Activated CD4-positive, alpha-beta T cell treated with anti-CD3 and anti-CD28 coated beads, Interleukin-2, amount 10 ng/mL, durations not matched to agents 24 days and 14 days (primary cell): ENCODE data around the gene INPP5B. TPM values are rescaled to one million over a fixed set of nuclear protein-coding genes. Genes with fewer than 3 reads are reported as not detected.

Experiments used
- DNase-seq: peaks from one replicate; pipeline ENCODE4 v3.0.0; 2022
- H3K27ac Mint-ChIP-seq: one replicate; pipeline ENCODE4 v1.8.0; 2022; ENCODE audit warnings: mild to moderate bottlenecking, mixed read lengths
- H3K27me3 Mint-ChIP-seq: one replicate; pipeline ENCODE4 v1.8.0; 2022; ENCODE audit warnings: mixed read lengths
- H3K36me3 Mint-ChIP-seq: one replicate; pipeline ENCODE4 v1.8.0; 2022; ENCODE audit warnings: low read depth, mild to moderate bottlenecking, mixed read lengths
- H3K4me1 Mint-ChIP-seq: one replicate; pipeline ENCODE4 v1.8.0; 2021; ENCODE audit warnings: mixed read lengths
- H3K4me3 Mint-ChIP-seq: one replicate; pipeline ENCODE4 v1.8.0; 2022; ENCODE audit warnings: mild to moderate bottlenecking, moderate library complexity, mixed read lengths
- H3K9me3 Mint-ChIP-seq: one replicate; pipeline ENCODE4 v1.8.0; 2021; ENCODE audit warnings: mixed read lengths
- intact Hi-C: fragments of 100-400 bp; cut with micrococcal nuclease; formaldehyde crosslinking; loops from one replicate; pipeline ENCODE4 v1.15.1; 2023
- total RNA-seq: library from RNA; stranded (reverse); gene quantifications from 2 replicates; pipeline ENCODE4 v1.2.3, GENCODE V29; 2022

Gene INPP5B
- total RNA-seq, 1 donor from 2014 or later = 27.2 TPM

GRCh38 chr1:37845049-37845646, 101.7 kb downstream of the INPP5B start:
- H3K4me1 Mint-ChIP-seq = peaks cover 28% of the 10 kb centered on the region
- H3K27me3 Mint-ChIP-seq = no peaks in the 10 kb centered on the region
- no peak for DNase-seq
- H3K4me3 Mint-ChIP-seq = no peak overlapping the region
- H3K27ac Mint-ChIP-seq = peak overlapping the region; percentile 7
- intact Hi-C loops = no loop called here
- H3K9me3 Mint-ChIP-seq = no peaks in the 10 kb centered on the region
- peaks cover 24% of the 10 kb centered on the region for H3K36me3 Mint-ChIP-seq

- no peak overlapping the region for H3K27ac Mint-ChIP-seq
- H3K36me3 Mint-ChIP-seq = peaks cover 31% of the 10 kb centered on the region
- H3K27me3 Mint-ChIP-seq = no peaks in the 10 kb centered on the region
- no peak overlapping the region for H3K4me3 Mint-ChIP-seq
- peaks cover 28% of the 10 kb centered on the region for H3K4me1 Mint-ChIP-seq
- no peaks in the 10 kb centered on the region for H3K9me3 Mint-ChIP-seq
- intact Hi-C loops = no loop called here
- no peak for DNase-seq
Measured at GRCh38 chr1:37844536-37844935, 102.3 kb downstream of the INPP5B start.

DNA sequence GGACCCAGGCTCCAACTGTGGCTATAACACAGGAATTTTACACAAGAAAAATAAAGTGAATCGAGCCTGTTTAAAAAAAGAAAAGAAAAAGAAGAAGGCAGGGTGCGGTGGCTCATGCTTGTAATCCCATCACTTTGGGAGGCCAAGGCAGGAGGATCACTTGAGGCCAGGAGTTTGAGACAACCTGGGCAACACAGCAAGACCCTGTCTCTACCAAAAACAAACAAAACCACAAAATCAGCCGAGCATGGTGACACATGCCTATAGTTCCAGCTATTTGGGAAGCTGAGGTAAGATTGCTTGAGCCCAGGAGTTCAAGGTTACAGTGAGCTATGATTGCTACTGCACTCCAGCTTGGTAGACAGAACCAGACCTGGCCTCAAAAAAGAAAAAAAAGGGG, 105.2 kb downstream of the INPP5B start:
- Mint-ChIP-seq H3K9me3 (no peaks in the 10 kb centered on the region), H3K27me3 (no peaks in the 10 kb centered on the region), H3K4me1 (peaks cover 21% of the 10 kb centered on the region), H3K36me3 (peaks cover 38% of the 10 kb centered on the region), H3K4me3 (no peak overlapping the region), H3K27ac (no peak overlapping the region)
- intact Hi-C loops = no loop called here
- no peak for DNase-seq

DNA sequence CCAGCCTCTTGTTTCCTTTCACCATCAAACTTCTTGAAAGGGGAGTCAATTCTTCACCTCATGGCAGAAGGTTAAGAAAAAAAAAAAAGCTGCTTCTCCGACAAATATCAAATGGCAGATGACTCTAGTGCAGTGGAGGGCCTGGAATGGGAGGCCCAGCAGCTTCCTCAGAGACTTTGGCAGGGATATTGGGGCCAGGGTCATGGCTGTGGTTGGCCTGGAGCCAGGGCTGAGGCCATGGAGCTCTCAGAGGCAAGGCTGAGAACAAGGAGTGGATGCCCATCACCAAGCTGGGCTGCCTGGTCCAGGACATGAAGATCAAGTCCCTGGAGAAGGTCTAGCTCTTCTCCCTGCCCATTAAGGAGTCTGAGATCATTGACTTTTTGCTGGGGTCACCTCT, 106.1 kb downstream of the INPP5B start:
- Mint-ChIP-seq H3K4me1 (peaks cover 13% of the 10 kb centered on the region), H3K36me3 (peaks cover 45% of the 10 kb centered on the region)
- intact Hi-C loops = no loop called here

DNA sequence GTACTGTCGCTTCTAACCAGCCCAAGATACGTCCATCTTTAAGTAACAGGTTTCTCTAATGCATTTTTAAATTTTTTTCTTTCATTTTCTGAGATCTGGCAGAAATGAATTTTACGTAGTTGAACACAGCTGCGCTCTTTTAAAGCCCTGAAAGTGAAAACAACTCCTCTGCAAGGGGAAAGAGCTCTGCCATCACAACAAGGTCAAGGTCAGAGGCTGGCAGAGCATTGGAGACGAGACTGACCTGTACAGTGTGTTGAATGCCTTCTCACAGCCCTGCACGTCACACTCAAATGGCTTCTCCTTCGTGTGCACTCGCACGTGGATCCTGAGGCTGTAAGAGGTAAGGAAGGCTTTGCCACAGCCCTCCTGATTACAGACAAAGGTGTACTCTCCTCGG, 107.2 kb downstream of the INPP5B start:
- H3K4me1 Mint-ChIP-seq = peaks cover 6% of the 10 kb centered on the region
- H3K4me3 Mint-ChIP-seq = no peak overlapping the region
- no peaks in the 10 kb centered on the region for H3K27me3 Mint-ChIP-seq
- H3K27ac Mint-ChIP-seq = no peak overlapping the region
- no peaks in the 10 kb centered on the region for H3K9me3 Mint-ChIP-seq
- no peak for DNase-seq
- intact Hi-C loops = no loop called here
- peaks cover 49% of the 10 kb centered on the region for H3K36me3 Mint-ChIP-seq

More for the DNA sequence above, 106.1 kb downstream of the INPP5B start:
- Mint-ChIP-seq H3K9me3 (no peaks in the 10 kb centered on the region), H3K27ac (peak overlapping the region; percentile 20), H3K4me3 (no peak overlapping the region), H3K27me3 (no peaks in the 10 kb centered on the region)
- no peak for DNase-seq

DNA sequence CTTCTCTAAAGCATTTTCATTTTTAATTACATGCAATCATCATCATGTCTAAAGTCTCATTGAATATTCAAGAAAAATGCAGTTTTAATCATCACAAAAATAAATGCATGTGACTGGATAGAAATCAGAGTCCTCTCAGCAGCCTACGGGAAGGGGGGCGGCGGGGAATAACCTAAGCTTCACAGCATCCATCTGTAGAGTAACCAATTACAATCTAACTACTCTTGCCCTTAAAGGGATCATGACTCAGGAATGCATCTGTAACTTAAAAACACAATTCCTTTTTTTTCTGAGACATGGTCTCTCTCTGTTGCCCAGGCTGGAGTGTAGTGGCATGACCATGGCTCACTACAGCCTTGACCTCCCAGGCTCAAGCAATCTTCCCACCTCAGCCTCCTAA, 110.1 kb downstream of the INPP5B start:
- peaks cover 58% of the 10 kb centered on the region for H3K36me3 Mint-ChIP-seq
- no peaks in the 10 kb centered on the region for H3K9me3 Mint-ChIP-seq
- intact Hi-C loops = no loop called here
- no peak overlapping the region for H3K27ac Mint-ChIP-seq
- DNase-seq = no peak
- no peaks in the 10 kb centered on the region for H3K4me1 Mint-ChIP-seq
- H3K4me3 Mint-ChIP-seq = no peak overlapping the region
- no peaks in the 10 kb centered on the region for H3K27me3 Mint-ChIP-seq

DNA sequence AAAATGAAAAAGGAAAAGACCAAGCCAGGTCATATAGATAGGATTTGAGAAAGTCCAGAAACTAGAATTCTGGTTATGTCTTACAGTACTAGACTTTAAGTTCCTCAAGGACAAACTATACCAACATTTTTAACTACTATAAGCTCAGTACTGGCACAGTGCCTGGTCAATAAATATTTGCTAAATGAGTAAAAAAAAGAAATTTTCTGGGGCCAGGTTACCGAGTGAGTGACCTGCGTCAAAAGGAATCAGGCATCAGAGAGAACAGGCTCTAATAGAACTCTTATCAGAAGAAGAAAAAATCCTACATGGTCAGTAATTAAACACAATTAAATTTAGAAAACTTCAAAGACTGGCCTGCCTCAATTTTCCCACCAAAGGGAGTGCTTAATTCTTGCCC, 115.0 kb downstream of the INPP5B start:
- Mint-ChIP-seq H3K9me3 (no peaks in the 10 kb centered on the region), H3K4me3 (no peak overlapping the region), H3K27me3 (no peaks in the 10 kb centered on the region), H3K4me1 (no peaks in the 10 kb centered on the region), H3K27ac (no peak overlapping the region), H3K36me3 (peaks cover 56% of the 10 kb centered on the region)
- DNase-seq = no peak
- intact Hi-C loops = no loop called here

GRCh38 chr1:37831109-37831508, 115.7 kb downstream of the INPP5B start:
- H3K27me3 Mint-ChIP-seq = no peaks in the 10 kb centered on the region
- no peak overlapping the region for H3K27ac Mint-ChIP-seq
- H3K36me3 Mint-ChIP-seq = peaks cover 54% of the 10 kb centered on the region
- intact Hi-C loops = no loop called here
- H3K4me1 Mint-ChIP-seq = no peaks in the 10 kb centered on the region
- DNase-seq = no peak
- no peak overlapping the region for H3K4me3 Mint-ChIP-seq
- no peaks in the 10 kb centered on the region for H3K9me3 Mint-ChIP-seq

- H3K27ac Mint-ChIP-seq = no peak overlapping the region
- DNase-seq = no peak
- intact Hi-C loops = no loop called here
- H3K9me3 Mint-ChIP-seq = no peaks in the 10 kb centered on the region
- no peaks in the 10 kb centered on the region for H3K27me3 Mint-ChIP-seq
- H3K4me3 Mint-ChIP-seq = no peak overlapping the region
- H3K4me1 Mint-ChIP-seq = peaks cover 8% of the 10 kb centered on the region
- H3K36me3 Mint-ChIP-seq = peaks cover 45% of the 10 kb centered on the region
Measured at GRCh38 chr1:37828410-37829074, 118.3 kb downstream of the INPP5B start.

- peaks cover 53% of the 10 kb centered on the region for H3K36me3 Mint-ChIP-seq
- intact Hi-C loops = no loop called here
- H3K9me3 Mint-ChIP-seq = no peaks in the 10 kb centered on the region
- DNase-seq = no peak
- peaks cover 9% of the 10 kb centered on the region for H3K4me1 Mint-ChIP-seq
- no peak overlapping the region for H3K4me3 Mint-ChIP-seq
- peak overlapping the region; percentile 39 for H3K27ac Mint-ChIP-seq
- H3K27me3 Mint-ChIP-seq = no peaks in the 10 kb centered on the region
Measured at GRCh38 chr1:37825506-37825905, 121.3 kb downstream of the INPP5B start.

GRCh38 chr1:37824001-37824400, 122.9 kb downstream of the INPP5B start:
- Mint-ChIP-seq H3K4me3 (no peak overlapping the region), H3K27ac (no peak overlapping the region)

GRCh38 chr1:37822906-37823815, 123.7 kb downstream of the INPP5B start:
- no peaks in the 10 kb centered on the region for H3K27me3 Mint-ChIP-seq
- peaks cover 53% of the 10 kb centered on the region for H3K36me3 Mint-ChIP-seq
- peaks cover 9% of the 10 kb centered on the region for H3K4me1 Mint-ChIP-seq
- no peaks in the 10 kb centered on the region for H3K9me3 Mint-ChIP-seq
- no peak for DNase-seq
- H3K4me3 Mint-ChIP-seq = no peak overlapping the region
- intact Hi-C loops = no loop called here
- H3K27ac Mint-ChIP-seq = peak overlapping the region; percentile 59

More at GRCh38 chr1:37824001-37824400, 122.9 kb downstream of the INPP5B start:
- intact Hi-C loops = no loop called here
- Mint-ChIP-seq H3K9me3 (no peaks in the 10 kb centered on the region), H3K36me3 (peaks cover 55% of the 10 kb centered on the region), H3K27me3 (no peaks in the 10 kb centered on the region), H3K4me1 (peaks cover 9% of the 10 kb centered on the region)
- no peak for DNase-seq

DNA sequence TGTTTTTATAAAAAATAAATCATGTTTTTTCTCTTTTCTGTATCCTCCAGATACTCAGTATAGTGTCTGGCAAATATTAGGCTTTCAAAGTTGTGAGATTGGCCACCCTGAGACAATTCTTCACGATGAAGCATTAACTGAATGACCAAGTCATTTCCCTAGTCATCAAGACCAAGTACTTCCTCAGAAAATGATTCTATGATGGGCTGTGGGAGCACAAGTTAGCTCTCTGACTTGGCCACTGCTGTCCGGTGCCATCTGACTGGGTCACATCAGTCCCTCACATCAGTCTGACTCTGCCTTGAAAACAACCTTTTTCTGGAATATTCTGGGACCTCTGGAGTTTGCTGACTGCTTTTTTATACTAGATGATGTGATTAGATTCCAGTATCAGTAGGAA, 125.4 kb downstream of the INPP5B start:
- Mint-ChIP-seq H3K9me3 (no peaks in the 10 kb centered on the region), H3K36me3 (peaks cover 43% of the 10 kb centered on the region), H3K4me3 (no peak overlapping the region), H3K4me1 (peaks cover 9% of the 10 kb centered on the region), H3K27ac (no peak overlapping the region), H3K27me3 (no peaks in the 10 kb centered on the region)
- intact Hi-C loops = no loop called here
- no peak for DNase-seq

DNA sequence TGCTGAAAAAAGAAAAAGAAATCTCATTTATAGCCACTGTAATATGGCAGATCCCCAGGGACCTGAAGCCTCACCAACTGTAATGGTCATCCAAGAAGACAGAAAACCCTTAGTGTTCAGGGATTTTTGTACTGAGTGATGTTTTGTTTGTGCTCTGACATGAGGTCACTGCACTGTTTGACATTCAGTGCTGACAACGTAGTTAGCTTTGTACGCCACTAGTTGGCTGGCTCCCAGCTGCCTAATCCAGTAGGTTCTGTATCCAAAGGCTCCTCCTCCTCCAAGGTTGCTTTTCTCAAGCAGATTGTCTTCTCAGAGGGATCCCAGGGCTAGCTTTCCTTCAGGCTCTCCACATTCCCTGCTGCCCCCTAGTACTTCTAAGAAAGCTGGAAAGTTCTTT, 129.4 kb downstream of the INPP5B start:
- Mint-ChIP-seq H3K9me3 (no peaks in the 10 kb centered on the region), H3K36me3 (peaks cover 38% of the 10 kb centered on the region), H3K27ac (no peak overlapping the region), H3K4me3 (no peak overlapping the region), H3K27me3 (no peaks in the 10 kb centered on the region), H3K4me1 (no peaks in the 10 kb centered on the region)
- no peak for DNase-seq
- intact Hi-C loops = no loop called here
